HG03571 (cell line): ENCODE measurements around the gene LPCAT1.

Experiments
- ATAC-seq: cut with Tn5 transposase; IDR thresholded peaks from one replicate; pipeline ENCODE4 v1.9.1; 2021; ENCODE audit not compliant: unreplicated experiment

The LPCAT1 gene

DNA sequence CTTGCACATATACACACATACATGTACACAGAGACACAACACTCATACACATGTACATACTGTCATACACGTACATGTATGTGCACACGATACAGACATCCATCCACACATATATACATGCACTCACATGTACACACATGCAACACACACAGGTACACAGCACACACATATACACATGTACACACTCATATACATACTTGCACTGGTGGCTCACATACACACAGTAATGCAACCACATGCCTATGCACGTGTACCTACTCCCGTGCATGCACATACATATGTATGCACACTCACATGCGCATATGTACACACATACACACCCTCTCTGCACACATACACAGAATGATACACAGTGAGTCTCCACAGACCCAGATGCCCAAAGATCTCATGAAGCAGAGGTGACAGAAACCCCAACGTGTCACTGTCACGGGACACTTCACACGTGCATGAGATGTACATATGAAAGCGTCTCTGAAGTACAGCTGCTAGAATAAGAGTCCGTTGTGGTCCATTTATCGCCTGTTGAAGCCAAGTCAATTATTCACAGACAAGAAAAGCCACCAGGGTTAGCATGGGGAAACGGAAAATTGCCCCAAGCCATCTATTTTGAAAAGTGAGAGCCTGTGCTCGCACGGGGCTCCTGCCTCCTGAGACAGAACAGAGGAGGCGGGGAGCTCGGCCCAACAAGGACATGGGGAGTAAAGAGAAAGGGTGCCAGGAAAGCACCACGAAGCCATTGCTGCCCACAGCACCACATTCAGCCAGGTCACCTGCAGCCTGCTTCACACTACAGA, 24.9 kb downstream of the LPCAT1 start:
- peak; percentile 42 for ATAC-seq

- peak; percentile 14 for ATAC-seq
These were observed 25.8 kb downstream of the LPCAT1 start for GRCh38 chr5:1497795-1498622.

- peak; percentile 13 for ATAC-seq
These were observed 26.4 kb downstream of the LPCAT1 start for GRCh38 chr5:1497242-1497777.

- ATAC-seq: no peak
These were observed 28.2 kb downstream of the LPCAT1 start for GRCh38 chr5:1495525-1495897.

DNA sequence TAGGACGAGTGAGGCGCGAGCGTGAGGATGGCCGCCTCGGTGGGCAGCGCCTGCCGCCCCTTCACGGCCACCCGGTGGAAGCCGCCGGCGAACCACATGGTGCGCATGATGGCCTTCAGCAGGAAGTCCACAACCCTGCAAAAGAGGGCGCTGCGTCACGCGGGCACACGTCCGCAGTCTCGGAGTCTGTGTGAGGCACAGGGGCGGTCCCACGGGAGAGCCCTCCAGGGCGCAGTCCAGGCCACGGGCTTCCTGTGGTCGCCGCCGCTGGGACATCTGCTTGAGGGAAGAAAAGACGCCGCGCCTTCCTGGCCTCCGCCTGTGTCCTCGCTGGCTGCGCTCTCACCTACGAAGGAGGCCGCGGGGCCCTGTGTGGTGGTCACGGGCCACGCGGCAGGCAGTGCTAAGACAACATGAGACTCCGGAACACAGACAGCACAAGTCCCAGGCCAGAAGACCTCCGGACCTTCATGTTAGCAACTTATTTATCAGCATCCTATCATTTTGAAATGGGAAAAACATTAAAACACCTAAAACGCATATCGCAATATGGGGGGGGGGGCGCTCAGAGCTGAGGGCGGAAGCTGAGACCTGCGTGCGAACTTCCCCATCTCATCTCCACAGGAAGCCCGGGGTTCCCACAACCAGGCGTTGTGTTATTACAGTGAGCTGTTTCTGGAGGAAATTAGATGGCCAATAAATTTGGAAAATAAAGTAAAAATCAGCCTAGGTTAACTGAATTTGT, 28.8 kb downstream of the LPCAT1 start:
- peak; percentile 37 for ATAC-seq

DNA sequence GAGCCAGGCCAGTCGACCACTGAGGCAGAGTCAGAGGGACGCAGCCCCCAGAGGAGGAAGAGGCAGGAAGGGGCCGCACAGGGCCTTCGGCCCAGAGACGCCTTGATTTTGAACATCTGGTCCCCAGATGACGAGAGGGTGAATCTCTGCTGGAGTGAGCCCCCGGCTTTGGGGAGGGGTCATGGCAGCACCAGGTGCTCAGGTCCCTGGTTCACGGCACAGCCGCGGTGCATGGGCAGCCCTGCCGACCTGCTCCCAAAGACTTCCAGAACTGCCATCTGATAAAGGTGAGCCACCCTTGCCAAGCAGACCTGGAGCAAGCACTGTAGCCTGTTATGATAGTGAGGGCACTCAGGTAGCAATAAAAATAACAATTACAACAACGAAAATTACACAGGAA, 29.8 kb downstream of the LPCAT1 start:
- no peak for ATAC-seq

DNA sequence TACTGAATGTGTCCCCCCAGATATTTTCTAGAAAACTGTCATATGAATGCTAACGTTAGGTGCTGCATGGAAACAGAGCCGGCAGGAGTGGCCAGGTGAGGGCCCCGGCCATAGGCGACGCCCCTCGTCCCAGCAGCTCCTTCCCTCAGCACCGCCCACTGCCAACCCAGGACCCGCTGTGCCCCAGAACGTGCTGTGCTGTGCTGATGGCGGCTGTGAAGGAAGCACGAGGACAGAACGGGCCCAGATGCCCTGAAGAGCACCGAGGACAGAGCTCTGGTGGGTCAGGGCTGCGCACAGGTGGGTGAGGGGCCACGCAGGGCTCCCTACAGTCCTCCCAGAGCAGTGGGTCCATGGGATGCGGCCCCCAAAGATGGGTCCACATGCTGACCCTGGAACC, 30.3 kb downstream of the LPCAT1 start:
- ATAC-seq: no peak

DNA sequence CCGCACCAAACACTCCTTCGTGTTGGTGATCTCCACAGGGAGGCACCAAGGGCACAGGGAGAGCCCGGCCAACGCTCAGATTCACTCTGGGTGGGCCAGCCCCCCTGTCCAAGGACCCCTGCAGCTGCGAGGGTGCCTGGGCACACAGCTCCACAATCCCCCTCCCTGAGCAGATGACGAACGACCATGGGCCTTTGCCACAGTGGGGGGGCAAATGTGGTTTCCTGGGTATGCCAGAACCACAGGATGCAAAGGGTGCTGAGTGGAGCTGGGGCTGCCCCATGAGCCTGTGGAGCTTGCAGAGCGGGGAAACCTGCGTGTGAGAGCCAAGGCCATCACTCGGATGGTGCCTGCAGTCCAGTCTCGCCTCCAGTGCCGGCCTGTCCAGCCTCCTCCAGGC, 31.0 kb downstream of the LPCAT1 start:
- no peak for ATAC-seq

GRCh38 chr5:1490376-1490775, 33.4 kb downstream of the LPCAT1 start:
- ATAC-seq: no peak

GRCh38 chr5:1489754-1490153, 34.0 kb downstream of the LPCAT1 start:
- no peak for ATAC-seq

- ATAC-seq: peak; percentile 30
These were observed 34.7 kb downstream of the LPCAT1 start for GRCh38 chr5:1488882-1489680.

DNA sequence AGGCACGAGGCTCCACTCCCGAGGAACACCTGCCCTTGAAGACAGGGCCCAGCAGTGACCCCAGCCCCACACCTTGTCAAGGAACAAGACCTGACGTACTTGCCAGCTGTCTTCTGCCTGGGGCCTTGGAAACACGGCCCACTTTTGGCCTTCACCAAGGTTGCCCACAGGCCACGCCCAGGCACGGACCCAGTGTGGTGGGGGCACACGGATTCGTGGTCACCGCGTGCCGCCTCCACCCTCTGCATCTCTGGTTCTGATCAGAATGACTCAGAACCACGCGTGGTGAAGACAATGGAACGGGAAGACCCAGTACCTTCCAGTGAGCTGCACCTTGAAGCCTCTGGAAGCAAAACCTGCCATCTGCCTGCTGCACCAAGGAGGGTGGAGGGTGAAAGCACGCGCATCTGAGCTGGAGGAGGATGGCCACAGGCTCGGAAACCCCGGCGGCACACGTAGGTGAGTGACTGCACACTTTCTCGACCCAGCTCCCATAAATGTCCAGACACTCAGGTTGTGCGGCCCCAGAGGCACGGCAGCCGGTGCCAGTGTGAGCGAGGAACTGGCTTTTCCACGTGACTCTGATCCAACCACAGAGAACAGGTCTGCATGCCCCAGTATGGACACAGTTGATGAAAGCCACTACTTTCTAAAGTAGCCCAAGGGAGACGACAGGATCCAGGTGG, 36.5 kb downstream of the LPCAT1 start:
- no peak for ATAC-seq

DNA sequence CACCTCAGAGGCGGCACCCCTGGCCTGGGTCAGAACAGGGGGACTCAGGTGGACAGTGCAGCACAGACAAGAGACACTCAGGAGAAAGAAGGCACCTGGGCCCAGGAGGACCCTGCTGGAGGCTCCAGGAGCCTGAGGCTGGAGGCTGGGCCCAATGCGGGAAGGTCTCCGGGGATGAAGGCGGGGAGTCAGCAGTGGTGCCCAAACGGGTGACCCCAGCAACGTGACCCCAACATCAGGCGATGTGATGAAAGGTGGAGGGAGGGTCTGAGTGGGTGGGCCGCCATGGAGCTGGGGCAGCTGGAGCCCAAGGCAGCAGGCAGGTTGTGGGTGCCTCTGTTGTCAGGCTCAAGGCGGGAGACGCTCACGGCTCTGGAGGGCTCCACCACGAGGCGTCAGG, 37.5 kb downstream of the LPCAT1 start:
- no peak for ATAC-seq

GRCh38 chr5:1485579-1486118, 38.1 kb downstream of the LPCAT1 start:
- ATAC-seq: no peak

GRCh38 chr5:1484730-1485578, 38.8 kb downstream of the LPCAT1 start:
- ATAC-seq: peak; percentile 50

GRCh38 chr5:1483856-1484729, 39.7 kb downstream of the LPCAT1 start:
- ATAC-seq: no peak

DNA sequence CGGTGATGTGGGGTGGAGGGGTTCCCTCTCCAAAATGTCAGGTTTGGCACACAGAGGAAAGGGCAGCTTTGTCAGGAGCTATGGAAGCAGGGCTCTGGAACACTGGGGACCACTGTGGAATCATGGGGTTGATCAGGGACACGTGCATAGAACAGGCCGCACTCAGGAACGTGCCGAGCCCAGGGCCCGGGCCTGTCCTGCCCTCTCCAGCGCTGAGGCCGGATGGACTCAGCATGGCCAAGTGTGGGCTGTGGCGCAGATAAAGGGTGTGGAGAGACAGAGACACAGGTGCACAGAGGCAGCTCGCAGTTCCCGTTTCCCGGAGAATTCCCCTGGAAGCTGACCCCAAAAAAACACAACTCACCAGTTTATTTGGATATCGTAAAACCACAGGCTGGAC, 40.7 kb downstream of the LPCAT1 start:
- ATAC-seq: no peak

DNA sequence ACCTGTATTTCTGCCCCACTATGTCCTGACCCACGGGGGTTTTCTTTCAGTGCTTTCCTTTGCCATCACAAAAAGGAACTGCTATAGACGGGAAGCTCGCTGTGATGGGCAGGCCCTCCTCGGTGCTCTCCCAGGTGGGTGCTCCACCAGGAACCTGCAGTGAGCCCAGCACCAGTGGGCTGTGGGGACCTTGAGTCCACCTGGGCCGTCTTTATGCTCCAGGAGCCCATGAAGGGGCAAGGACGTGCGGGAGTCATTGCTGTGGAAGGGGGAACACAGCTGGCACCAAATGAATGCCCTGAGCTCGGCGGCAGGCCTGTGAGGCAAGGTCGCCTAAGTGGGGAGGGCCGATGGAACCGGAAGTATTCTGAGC, 41.8 kb downstream of the LPCAT1 start:
- no peak for ATAC-seq
